Fibroblast of lung (primary cell): ENCODE data around the gene UAP1L1.

ENCODE experiments used
- EZH2 ChIP-seq: IDR thresholded peaks from 2 replicates; pipeline ENCODE4 v1.5.1; 2012; ENCODE audit warnings: low read length, control low read depth, mild to moderate bottlenecking; ENCODE audit errors: missing control alignments
- TF ChIP-seq, protein P1 (sequence below), 2 donors: IDR thresholded peaks in 1 of 2; conservative IDR thresholded peaks in 1 of 2; 1 replicate in 1 of 2; 2 replicates in 1 of 2; pipeline ENCODE4 v1.5.1; 2011 to 2012; ENCODE audit warnings: low read length in 2 of 2, control low read depth in 1 of 2, inconsistent platforms in 1 of 2, low read depth in 1 of 2, mild to moderate bottlenecking in 1 of 2

DNA sequence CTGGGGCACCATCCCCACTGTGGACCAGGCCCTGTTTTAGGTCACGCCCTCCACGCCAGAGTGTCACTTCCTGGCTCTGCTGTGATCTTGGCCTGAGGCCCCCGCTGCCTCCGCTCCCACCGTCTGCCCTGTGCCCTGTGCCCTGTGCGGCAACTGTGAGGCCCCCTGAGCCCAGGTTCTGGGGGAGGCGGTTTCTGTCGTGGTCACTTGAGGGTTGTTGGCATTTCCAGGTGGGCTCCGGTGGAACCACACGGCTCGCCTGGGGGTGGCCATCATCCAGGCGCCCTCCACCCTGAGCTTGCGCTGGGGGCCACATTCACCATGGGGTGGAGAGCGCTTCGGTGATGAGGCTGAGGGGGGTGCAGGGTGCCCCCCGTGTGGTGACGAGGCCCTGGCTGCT lies 30.7 kb downstream of the UAP1L1 start:
- TF ChIP-seq, protein P1, sequence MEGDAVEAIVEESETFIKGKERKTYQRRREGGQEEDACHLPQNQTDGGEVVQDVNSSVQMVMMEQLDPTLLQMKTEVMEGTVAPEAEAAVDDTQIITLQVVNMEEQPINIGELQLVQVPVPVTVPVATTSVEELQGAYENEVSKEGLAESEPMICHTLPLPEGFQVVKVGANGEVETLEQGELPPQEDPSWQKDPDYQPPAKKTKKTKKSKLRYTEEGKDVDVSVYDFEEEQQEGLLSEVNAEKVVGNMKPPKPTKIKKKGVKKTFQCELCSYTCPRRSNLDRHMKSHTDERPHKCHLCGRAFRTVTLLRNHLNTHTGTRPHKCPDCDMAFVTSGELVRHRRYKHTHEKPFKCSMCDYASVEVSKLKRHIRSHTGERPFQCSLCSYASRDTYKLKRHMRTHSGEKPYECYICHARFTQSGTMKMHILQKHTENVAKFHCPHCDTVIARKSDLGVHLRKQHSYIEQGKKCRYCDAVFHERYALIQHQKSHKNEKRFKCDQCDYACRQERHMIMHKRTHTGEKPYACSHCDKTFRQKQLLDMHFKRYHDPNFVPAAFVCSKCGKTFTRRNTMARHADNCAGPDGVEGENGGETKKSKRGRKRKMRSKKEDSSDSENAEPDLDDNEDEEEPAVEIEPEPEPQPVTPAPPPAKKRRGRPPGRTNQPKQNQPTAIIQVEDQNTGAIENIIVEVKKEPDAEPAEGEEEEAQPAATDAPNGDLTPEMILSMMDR (conservative IDR thresholded peaks at IDR 0.05 in 1 of 2, IDR thresholded peaks at IDR 0.05 in 1 of 2; ENCODE audit: low read depth in 1 of 2, low read length in 2 of 2): no peak
- TF ChIP-seq EZH2: no peak
